Measurements from ENCODE around the gene FREM1.

The FREM1 gene

DNA sequence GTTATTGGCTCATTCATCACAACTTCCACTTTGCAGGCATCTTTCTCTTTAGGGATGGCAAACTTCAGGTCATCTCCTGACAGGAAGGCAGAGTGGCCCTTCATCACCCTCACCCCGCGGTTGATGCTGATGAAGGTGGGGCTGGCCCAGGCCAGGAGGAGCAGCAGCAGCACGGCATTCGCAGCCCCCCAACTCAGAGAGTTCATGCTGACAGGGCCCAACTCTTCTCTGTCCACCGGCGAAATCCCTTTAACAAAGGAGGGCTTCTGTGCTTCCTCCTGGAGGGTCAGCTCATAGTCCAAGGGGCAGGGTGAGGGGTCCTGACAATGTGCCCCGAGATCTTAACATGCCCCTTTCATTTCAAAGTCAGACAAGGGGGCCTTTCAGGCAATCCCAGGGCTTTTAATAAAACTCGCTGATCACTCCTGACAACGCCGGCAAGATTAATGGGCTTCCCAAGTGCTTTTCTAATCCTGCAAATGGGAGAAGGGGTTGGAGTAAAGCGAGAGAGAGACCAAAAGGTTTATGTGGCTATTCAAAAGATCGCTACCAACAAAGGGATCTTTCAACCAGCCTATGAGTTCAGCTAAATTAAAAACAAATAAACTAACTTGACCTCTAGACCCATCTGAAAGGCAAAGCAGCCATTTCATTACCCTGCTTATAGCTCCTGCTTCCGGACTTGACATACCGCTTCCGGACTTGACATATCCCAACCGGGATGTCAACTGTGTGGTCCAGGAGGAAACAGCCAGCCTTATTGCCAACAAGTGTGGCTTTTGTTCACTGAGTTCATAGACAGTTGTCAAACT, 41.2 kb downstream of the FREM1 start:
- DNase-seq: no peak

- no peak for DNase-seq
These were observed 41.8 kb downstream of the FREM1 start for GRCh38 chr9:14868418-14868771.

DNA sequence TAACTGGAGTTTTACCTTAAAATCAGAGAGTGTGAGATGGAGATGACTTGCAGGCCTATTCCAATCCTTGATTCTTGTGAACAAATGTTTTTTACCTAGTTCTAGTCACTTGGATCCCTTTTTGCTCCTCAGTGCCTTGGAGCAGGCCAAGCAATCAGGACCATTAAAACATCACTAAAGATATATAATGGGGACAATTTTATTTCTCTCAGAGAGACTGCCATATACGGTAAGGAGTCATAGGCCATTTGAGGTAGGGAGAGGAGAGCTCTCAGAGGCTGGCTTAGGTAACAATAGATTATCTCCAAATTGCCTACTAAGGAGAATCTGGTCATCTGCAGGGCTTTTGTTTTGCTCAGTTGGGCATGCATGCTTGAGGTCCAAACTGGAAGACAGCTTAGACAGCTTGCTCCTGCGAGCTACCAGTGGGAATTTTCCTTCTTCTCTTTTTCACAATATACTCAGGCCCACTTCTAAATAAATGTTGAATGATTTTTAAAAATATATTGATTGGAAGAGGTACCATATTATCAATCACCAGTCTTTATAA, 44.0 kb downstream of the FREM1 start:
- DNase-seq: no peak

DNA sequence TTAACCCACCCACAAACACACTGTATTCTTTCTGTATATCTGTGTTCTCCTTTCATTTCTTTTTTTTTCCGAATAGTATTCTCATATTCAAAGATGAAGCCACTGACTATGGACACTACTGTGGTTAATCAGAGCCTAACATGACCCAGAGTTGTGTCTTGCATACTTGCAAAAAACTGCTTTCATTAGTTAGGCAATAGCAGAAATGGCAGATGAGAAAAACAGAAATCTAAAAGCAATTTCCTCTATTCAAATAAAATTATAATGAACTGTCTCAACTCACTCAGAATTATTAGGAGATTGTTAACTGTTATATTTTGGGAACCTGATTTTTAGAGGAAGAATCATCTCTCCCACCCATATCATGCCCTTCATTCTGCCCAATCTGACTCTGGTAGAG, 45.9 kb downstream of the FREM1 start:
- DNase-seq: no peak

- no peak for DNase-seq
These were observed 46.8 kb downstream of the FREM1 start for GRCh38 chr9:14863402-14863801.

GRCh38 chr9:14857449-14858305, 52.6 kb downstream of the FREM1 start:
- DNase-seq: no peak

GRCh38 chr9:14849851-14850250, 60.4 kb downstream of the FREM1 start:
- no peak for DNase-seq

- no peak for DNase-seq
These were observed 60.9 kb downstream of the FREM1 start for GRCh38 chr9:14849296-14849695.

GRCh38 chr9:14846871-14847311, 63.3 kb downstream of the FREM1 start:
- DNase-seq: no peak

DNA sequence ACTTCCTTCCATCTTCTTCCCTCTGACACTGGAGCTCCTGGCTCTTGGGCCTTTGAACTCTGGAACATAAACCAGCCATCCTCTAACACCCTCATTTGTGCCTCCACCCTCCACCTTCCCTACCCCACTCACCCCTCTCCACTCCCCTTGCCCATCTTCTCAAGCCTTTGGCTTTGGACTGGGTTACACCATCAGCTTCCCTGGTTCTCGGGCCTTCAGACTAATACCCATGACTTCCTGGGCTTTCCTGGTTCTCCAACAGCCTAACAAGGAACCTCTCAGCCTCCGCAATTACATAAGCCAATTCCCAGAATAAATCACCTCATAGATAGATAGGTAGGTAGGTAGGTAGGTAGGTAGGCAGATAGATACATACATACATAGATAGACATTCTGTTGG, 67.1 kb downstream of the FREM1 start:
- DNase-seq: no peak

GRCh38 chr9:14842269-14842668, 68.0 kb downstream of the FREM1 start:
- DNase-seq: no peak

DNA sequence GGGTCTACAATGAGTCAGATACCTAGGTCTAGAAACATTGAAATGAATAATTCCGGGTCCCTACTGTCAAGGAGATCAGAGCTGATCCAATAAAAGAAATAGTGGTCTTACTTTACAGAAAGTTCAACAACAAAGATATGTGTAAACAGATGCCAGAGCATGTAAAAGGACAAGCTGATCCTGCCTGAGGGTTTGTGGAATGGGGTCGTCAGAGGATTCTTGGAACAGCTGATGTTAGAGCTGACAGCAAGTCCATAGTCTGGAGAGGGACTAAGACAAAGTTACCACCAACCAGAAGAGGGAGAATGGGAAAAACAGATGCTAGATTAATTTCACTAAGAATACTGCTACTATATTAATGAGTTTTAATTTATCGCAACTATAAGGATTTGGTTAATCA, 71.5 kb downstream of the FREM1 start:
- DNase-seq: no peak

DNA sequence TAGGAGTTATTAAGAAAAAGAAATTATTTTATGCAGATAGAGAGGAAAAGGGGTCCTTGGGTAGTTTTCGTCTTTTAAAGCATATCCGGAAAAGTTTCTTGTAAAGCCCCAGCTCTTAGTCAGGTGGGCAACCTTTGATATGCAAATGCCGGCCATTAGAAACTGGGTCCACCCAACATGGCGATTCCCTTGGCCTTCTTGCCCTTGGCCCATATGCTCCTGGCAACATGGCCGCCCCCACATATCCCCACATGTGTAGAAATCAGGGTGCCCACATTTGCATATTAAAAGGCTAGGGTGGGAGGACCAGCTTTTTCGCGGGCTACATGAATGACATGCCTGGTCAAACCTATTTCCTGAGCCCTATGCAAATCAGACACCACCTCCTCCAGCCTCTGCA, 73.3 kb downstream of the FREM1 start:
- DNase-seq: no peak

DNA sequence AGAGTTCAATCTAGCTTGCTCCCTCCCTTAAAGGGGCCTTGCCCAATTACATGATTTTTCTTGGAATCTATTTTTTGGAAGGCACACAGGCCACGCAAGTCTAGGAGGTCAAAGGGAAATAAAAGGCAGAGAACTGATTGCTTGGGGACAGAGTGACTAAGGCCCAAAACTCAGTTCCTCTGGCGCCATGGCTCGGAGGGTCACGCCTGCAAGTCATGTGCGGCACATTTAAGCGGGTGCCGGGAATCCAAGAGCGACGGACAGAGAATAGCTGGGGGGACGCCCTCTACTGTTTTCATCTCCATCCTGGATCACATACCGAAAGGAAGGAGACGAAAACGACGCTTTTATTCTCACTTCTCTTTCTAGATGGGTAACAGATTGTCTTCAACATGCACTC, 78.6 kb downstream of the FREM1 start:
- DNase-seq: no peak

- DNase-seq: no peak
These were observed 79.2 kb downstream of the FREM1 start for GRCh38 chr9:14831074-14831473.

GRCh38 chr9:14830057-14830456, 80.2 kb downstream of the FREM1 start:
- no peak for DNase-seq

- DNase-seq: no peak
These were observed 81.0 kb downstream of the FREM1 start for GRCh38 chr9:14829204-14829603.

DNA sequence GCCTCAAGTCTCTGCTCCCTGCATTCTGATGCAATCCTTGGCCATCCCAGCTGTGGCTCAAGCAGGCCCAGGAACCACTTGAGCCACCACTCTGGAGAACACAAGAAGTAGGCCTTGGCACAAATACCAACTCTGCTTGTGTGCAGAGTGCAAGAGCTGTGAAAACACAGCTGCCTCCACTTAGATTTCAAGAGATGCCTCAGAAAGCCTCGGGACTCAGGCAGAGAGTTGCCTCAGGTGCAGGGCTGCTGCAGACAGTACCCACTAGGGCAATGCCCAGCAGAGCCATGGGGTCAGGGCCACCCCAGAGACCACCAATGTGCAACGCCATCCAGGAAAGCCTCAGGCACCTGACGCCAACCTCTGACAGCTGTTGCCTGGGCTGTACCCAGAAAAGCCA, 82.4 kb downstream of the FREM1 start:
- no peak for DNase-seq

- no peak for DNase-seq
These were observed 85.7 kb downstream of the FREM1 start for GRCh38 chr9:14824481-14824880.

DNA sequence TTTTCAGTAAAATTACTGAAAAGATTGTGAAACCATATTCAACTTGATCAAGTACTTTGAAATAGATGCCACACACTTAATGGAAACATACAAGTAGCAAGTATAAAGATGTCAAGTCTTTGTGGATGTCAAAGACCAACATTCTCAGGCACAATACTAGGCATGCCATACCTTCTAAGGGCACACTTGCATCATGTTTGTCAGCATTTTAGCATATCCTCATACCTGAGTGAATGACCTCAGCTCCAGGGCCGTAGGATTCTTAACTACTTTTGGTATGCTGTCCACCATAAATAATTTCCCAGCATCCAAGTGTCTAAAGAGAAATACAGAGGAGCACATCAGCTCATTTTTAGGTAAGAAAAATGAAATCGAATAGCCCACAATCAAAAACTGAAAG, 86.4 kb downstream of the FREM1 start:
- DNase-seq: no peak

DNA sequence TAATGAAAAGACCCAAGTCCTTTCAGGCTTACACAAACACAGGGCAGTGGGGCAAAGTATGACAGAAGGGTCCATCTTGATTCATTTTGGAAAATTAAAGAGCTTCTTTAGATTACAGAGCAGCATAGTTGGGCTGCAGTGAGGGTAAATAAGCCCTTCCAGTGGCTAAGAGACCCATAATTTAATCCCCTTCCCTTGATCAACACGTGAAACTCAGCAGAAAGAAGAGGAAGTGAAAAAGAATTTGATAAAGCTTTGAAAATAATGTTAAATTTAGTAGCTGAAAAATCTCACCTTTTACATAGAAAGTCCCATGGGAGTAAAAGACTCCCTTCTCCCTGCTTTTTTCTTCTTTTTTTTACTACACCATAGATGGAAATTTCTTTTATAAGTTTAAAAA, 87.6 kb downstream of the FREM1 start:
- DNase-seq: no peak

GRCh38 chr9:14819183-14819582, 91.0 kb downstream of the FREM1 start:
- no peak for DNase-seq

DNA sequence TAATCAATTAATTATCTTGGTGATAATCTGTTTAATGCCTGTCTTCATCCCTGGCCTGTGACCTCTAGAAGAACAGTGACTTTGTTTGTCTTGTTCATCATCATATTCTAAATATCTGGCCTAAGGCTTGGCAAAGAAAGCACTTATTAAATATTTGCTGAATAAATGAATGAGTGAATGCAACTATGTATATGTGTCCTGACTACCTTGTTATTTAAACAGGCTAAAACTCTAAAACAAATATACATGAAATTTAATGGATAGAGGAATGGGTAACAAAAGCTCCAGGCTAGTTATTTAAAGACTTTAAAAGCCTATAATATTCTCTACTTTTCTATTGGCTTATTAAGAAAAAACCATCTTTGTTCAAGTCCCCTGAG, 96.0 kb downstream of the FREM1 start:
- DNase-seq: no peak

All from hippocampal formation (tissue), 2 donors.